ENCODE data around the gene CTU2. TPM values are rescaled to one million over a fixed set of nuclear protein-coding genes. Genes with fewer than 3 reads are reported as not detected.

The CTU2 gene
- total RNA-seq, 1 experiment from 2014 or later, result 24.8 TPM

- no peaks in the 10 kb centered on the region; the same call in 1 of the 2 replicates for H3K36me3 ChIP-seq (ENCODE audit: control insufficient read depth, insufficient read depth, low read length)
- no peak overlapping the region for H3K27ac ChIP-seq (ENCODE audit: low read length)
- ATAC-seq (no peak), DNase-seq (ENCODE audit: low read depth, low spot score) (no peak)
- no peaks in the 10 kb centered on the region for H3K9me3 ChIP-seq (ENCODE audit: control insufficient read depth, insufficient read depth, low read depth, low read length)
- intact Hi-C loops (cut with micrococcal nuclease; ENCODE audit: unreplicated experiment) (no loop called here), in situ Hi-C loops (cut with HindIII; ENCODE audit: low pct_unique_long_range_greater_than_20kb, low sequenced_read_pairs) (no loop called here)
- H3K4me3 ChIP-seq (ENCODE audit: low read depth in 2 of 2, low read length in 2 of 2), result no peak overlapping the region
- H3K27me3 ChIP-seq (ENCODE audit: control insufficient read depth, insufficient read depth, low read length), result no peaks in the 10 kb centered on the region
- peaks cover 5% of the 10 kb centered on the region; the same call in 1 of the 2 replicates for H3K4me1 ChIP-seq (ENCODE audit: control insufficient read depth, insufficient read depth, low read length)
- POLR2A ChIA-PET, result no interaction called here
- TF ChIP-seq SIN3A (IDR thresholded peaks at IDR 0.05; ENCODE audit: borderline replicate concordance, insufficient read depth, low read depth, low read length), result no peak
- TF ChIP-seq REST (IDR thresholded peaks at IDR 0.05; ENCODE audit: insufficient read depth in 1 of 2, low read depth in 2 of 2, low read length in 1 of 2), result no peak
- TF ChIP-seq POLR2AphosphoS5 (IDR thresholded peaks at IDR 0.05; ENCODE audit: low read depth, low read length), result no peak
- no peak for TF ChIP-seq TCF7L2 (IDR thresholded peaks at IDR 0.05; ENCODE audit: low read depth, low read length)
- TF ChIP-seq CTCF (IDR thresholded peaks at IDR 0.05), result no peak
- no TSS peak for BruUV-seq (replicated peaks)
- CTCF ChIA-PET, result no interaction called here
These were observed 47.6 kb upstream of the CTU2 start for GRCh38 chr16:88658714-88659113.

GRCh38 chr16:88659160-88659559 is 47.1 kb upstream of the CTU2 start:
- ATAC-seq, result no peak
- in situ Hi-C loops (cut with HindIII; ENCODE audit: low pct_unique_long_range_greater_than_20kb, low sequenced_read_pairs) (no loop called here), intact Hi-C loops (cut with micrococcal nuclease; ENCODE audit: unreplicated experiment) (no loop called here)
- Histone ChIP-seq H3K4me3 (ENCODE audit: low read depth in 2 of 2, low read length in 2 of 2) (no peak overlapping the region), H3K36me3 (ENCODE audit: control insufficient read depth, insufficient read depth, low read length) (no peaks in the 10 kb centered on the region; the same call in 1 of the 2 replicates), H3K9me3 (ENCODE audit: control insufficient read depth, insufficient read depth, low read depth, low read length) (no peaks in the 10 kb centered on the region), H3K4me1 (ENCODE audit: control insufficient read depth, insufficient read depth, low read length) (peaks cover 5% of the 10 kb centered on the region; the same call in 1 of the 2 replicates), H3K27me3 (ENCODE audit: control insufficient read depth, insufficient read depth, low read length) (no peaks in the 10 kb centered on the region), H3K27ac (ENCODE audit: low read length) (no peak overlapping the region)
- no peak for DNase-seq (ENCODE audit: low read depth, low spot score)
- CTCF ChIA-PET, result no interaction called here
- no peak for TF ChIP-seq CTCF (IDR thresholded peaks at IDR 0.05)
- no peak for TF ChIP-seq SIN3A (IDR thresholded peaks at IDR 0.05; ENCODE audit: borderline replicate concordance, insufficient read depth, low read depth, low read length)
- no peak for TF ChIP-seq REST (IDR thresholded peaks at IDR 0.05; ENCODE audit: insufficient read depth in 1 of 2, low read depth in 2 of 2, low read length in 1 of 2)
- no peak for TF ChIP-seq POLR2AphosphoS5 (IDR thresholded peaks at IDR 0.05; ENCODE audit: low read depth, low read length)
- no peak for TF ChIP-seq TCF7L2 (IDR thresholded peaks at IDR 0.05; ENCODE audit: low read depth, low read length)
- POLR2A ChIA-PET, result no interaction called here
- BruUV-seq (replicated peaks), result no TSS peak
